K562 (cell line): Measurements from ENCODE around the gene GABRB1. TPM values are rescaled to one million over a fixed set of nuclear protein-coding genes. Genes with fewer than 3 reads are reported as not detected.

Experiments used
- ATAC-seq: fragments of 200-7000 bp; cut with Tn5 transposase; 3 replicates; pipeline ENCODE4 v1.9.1; 2020; ENCODE audit warnings: moderate library complexity
- BruUV-seq: library from RNA; stranded (reverse); fragments of 400-500 nt; replicated peaks from 2 replicates; lab custom pipeline; 2021; lab: Mats Ljungman, UMichigan
- CTCF ChIA-PET: fragments of 300-600 bp; formaldehyde crosslinking; extraction: SDS; loops from one replicate; lab custom pipeline; 2021; ENCODE audit warnings: low intra/inter-chr PET ratio; lab: Yijun Ruan, JAX
- POLR2A ChIA-PET: fragments of 300-600, 350-650 bp; sonication (Branson Sonifier 250); formaldehyde crosslinking; extraction: SDS; loops from one replicate; lab custom pipeline; 2021; ENCODE audit warnings: antibody characterized with exemption, inconsistent platforms; lab: Yijun Ruan, JAX
- DNase-seq, 4 experiments: peaks; one replicate each; pipeline versions ENCODE4 v3.0.0 to v3.0.0-alpha.2; 2011 to 2018; ENCODE audit warnings: low spot score in 3 of 4, mixed read lengths in 3 of 4; ENCODE audit errors: extremely low read depth in 1 of 4
- FAIRE-seq: peaks from 2 replicates; lab custom pipeline; 2011; peaks lifted over from hg19 to GRCh38; lab: Jason Lieb, UNC
- H2AFZ ChIP-seq: 2 replicates; pipeline ENCODE4 v1.6.0; 2011; ENCODE audit warnings: low read depth, low read length, control low read depth, inconsistent platforms
- H3K27ac ChIP-seq: fragments of 200-600 bp; 3 replicates; pipeline ENCODE4 v1.8.0; 2011; ENCODE audit warnings: low read depth, mild to moderate bottlenecking, control low read depth, inconsistent platforms, low read length, moderate library complexity, mixed read lengths; ENCODE audit errors: extremely low read depth
- H3K27me3 ChIP-seq, 2 experiments: fragments of 300-600 bp in 1 of 2; 2 replicates in 1 of 2; 3 replicates in 1 of 2; pipeline versions ENCODE4 v1.6.0 to v1.8.0; 2011; ENCODE audit warnings: inconsistent platforms in 2 of 2, low read length in 2 of 2, mild to moderate bottlenecking in 1 of 2, mixed read lengths in 1 of 2, moderate library complexity in 1 of 2; ENCODE audit not compliant: control insufficient read depth in 2 of 2, insufficient read depth in 2 of 2
- H3K36me3 ChIP-seq: fragments of 300-600 bp; 3 replicates; pipeline ENCODE4 v1.8.0; 2011; ENCODE audit warnings: mild to moderate bottlenecking, low read length, inconsistent platforms; ENCODE audit not compliant: control insufficient read depth, insufficient read depth
- H3K4me1 ChIP-seq, 2 experiments: fragments of 200-600 bp in 1 of 2; replicated peaks in 1 of 2; 2 replicates in 1 of 2; 3 replicates in 1 of 2; pipeline versions ENCODE4 v1.5.1 to v1.8.0; 2011; ENCODE audit warnings: inconsistent platforms in 2 of 2, low read length in 2 of 2, mild to moderate bottlenecking in 1 of 2, mixed read lengths in 1 of 2, moderate library complexity in 1 of 2; ENCODE audit not compliant: control insufficient read depth in 2 of 2, insufficient read depth in 2 of 2
- H3K4me2 ChIP-seq: 2 replicates; pipeline ENCODE4 v1.6.1; 2011; ENCODE audit warnings: low read length, control low read depth, inconsistent platforms, mixed read lengths; ENCODE audit not compliant: insufficient read depth
- H3K4me3 ChIP-seq: fragments of 200-600 bp; sonication (generic), shearing (Covaris generic); 2 replicates; pipeline ENCODE4 v1.5.1; 2016; ENCODE audit warnings: control low read depth, inconsistent platforms
- H3K79me2 ChIP-seq: fragments of 200-600 bp; 3 replicates; pipeline ENCODE4 v1.8.0; 2011; ENCODE audit warnings: low read length, inconsistent platforms; ENCODE audit not compliant: control insufficient read depth, insufficient read depth
- H3K9ac ChIP-seq, 2 experiments: 2 replicates each; pipeline versions ENCODE4 v1.6.0 to v1.6.1; 2011; ENCODE audit warnings: low read depth in 2 of 2, low read length in 2 of 2, control low read depth in 1 of 2, inconsistent platforms in 1 of 2, mild to moderate bottlenecking in 1 of 2, mixed read lengths in 1 of 2; ENCODE audit not compliant: insufficient read depth in 1 of 2
- H3K9me1 ChIP-seq: one replicate; pipeline ENCODE4 v1.6.0; 2011; ENCODE audit warnings: inconsistent platforms, mild to moderate bottlenecking, low read length, moderate library complexity; ENCODE audit not compliant: control insufficient read depth, insufficient read depth
- H3K9me3 ChIP-seq: replicated peaks from 2 replicates; pipeline ENCODE4 v1.5.1; 2011; ENCODE audit warnings: low read depth, low read length, inconsistent platforms; ENCODE audit not compliant: control insufficient read depth, insufficient read depth
- H4K20me1 ChIP-seq: replicated peaks from 2 replicates; pipeline ENCODE4 v1.6.1; 2011; ENCODE audit warnings: low read length, inconsistent platforms, mixed read lengths; ENCODE audit not compliant: control insufficient read depth, insufficient read depth
- ARID2 ChIP-seq: fragments of 450-650 bp; IDR thresholded peaks from 2 replicates; pipeline ENCODE4 v1.6.1; 2017; ENCODE audit warnings: antibody characterized with exemption, mild to moderate bottlenecking
- NFYB ChIP-seq: IDR thresholded peaks from 2 replicates; pipeline ENCODE4 v1.6.1; 2011; ENCODE audit warnings: mild to moderate bottlenecking, moderate library complexity; ENCODE audit not compliant: insufficient read length; ENCODE audit errors: extremely low read depth
- RUNX1 ChIP-seq: sonication (generic); IDR thresholded peaks from 2 replicates; pipeline ENCODE4 v1.6.1; 2016; ENCODE audit warnings: antibody characterized with exemption, low read depth
- U2AF2 ChIP-seq: fragments of 200-400 bp; formaldehyde crosslinking; optimal IDR thresholded peaks from 2 replicates; pipeline ENCODE3; 2017; ENCODE audit warnings: low read depth, mild to moderate bottlenecking, low read length
- WGBS: fragments of 100-300 bp; shearing (Covaris generic); methylation state at CpG from one replicate; pipeline ENCODE4 v1.1.6; 2016; ENCODE audit warnings: low coverage, mixed read lengths; ENCODE audit not compliant: insufficient coverage; ENCODE audit errors: missing lambda C conversion rate; 5-methylcytosine and 5-hydroxymethylcytosine counted together
- in situ Hi-C: fragments of 300-500 bp; cut with MboI; formaldehyde crosslinking; loops from 4 replicates; pipeline ENCODE4 v1.15.0; 2018; ENCODE audit warnings: inconsistent platforms, mixed read lengths
- intact Hi-C: fragments of 100-400 bp; cut with micrococcal nuclease; formaldehyde crosslinking; loops from 2 replicates; pipeline ENCODE4 v1.14.2; 2022
- polyA plus RNA-seq, 8 experiments: library from polyadenylated mRNA; depleted of rRNA in 4 of 8; stranded (reverse) in 5 of 8; unstranded in 3 of 8; fragments of >200 nt; fragmentation: Nextera tagmentation in 2 of 8; fragmentation: Illumina TruSeq in 1 of 8; extraction: Ambion mirVana in 2 of 8; extraction: Trizol in 1 of 8; gene quantifications; 2 replicates each; pipeline versions ENCODE4 v1.2.1 to v1.2.3, GENCODE V29; 2011 to 2014; ENCODE audit warnings: inconsistent platforms in 1 of 8, missing spikeins in 1 of 8
- total RNA-seq, 7 experiments: library from RNA; depleted of rRNA in 6 of 7; stranded (reverse); fragments of >200 nt in 6 of 7; fragmentation: Illumina TruSeq in 2 of 7; extraction: Trizol in 2 of 7; gene quantifications; 2 replicates each; pipeline versions ENCODE4 v1.2.1 to v1.2.3, GENCODE V29; 2011 to 2021; ENCODE audit warnings: low replicate concordance in 1 of 7
- TF ChIP-seq, protein P1 (sequence below): fragments of 450-650 bp; IDR thresholded peaks from 2 replicates; pipeline ENCODE4 v1.6.1; 2016; ENCODE audit warnings: antibody characterized with exemption
- TF ChIP-seq, protein P2 (sequence below): fragments of 200-400 bp; formaldehyde crosslinking; IDR thresholded peaks from 2 replicates; pipeline ENCODE4 v1.6.1; 2017; ENCODE audit warnings: mild to moderate bottlenecking, low read depth, low read length, moderate library complexity
- TF ChIP-seq, protein P3 (sequence below): sonication (generic); formaldehyde crosslinking; IDR thresholded peaks from 2 replicates; pipeline ENCODE4 v1.8.0; 2022; ENCODE audit warnings: mild to moderate bottlenecking, missing genetic modification reagents

Gene GABRB1
- total and polyA plus RNA-seq, 9 of the 15 experiments (the other 6 are each of a cell fraction or from before 2014, with no cell fraction given) = not detected

DNA sequence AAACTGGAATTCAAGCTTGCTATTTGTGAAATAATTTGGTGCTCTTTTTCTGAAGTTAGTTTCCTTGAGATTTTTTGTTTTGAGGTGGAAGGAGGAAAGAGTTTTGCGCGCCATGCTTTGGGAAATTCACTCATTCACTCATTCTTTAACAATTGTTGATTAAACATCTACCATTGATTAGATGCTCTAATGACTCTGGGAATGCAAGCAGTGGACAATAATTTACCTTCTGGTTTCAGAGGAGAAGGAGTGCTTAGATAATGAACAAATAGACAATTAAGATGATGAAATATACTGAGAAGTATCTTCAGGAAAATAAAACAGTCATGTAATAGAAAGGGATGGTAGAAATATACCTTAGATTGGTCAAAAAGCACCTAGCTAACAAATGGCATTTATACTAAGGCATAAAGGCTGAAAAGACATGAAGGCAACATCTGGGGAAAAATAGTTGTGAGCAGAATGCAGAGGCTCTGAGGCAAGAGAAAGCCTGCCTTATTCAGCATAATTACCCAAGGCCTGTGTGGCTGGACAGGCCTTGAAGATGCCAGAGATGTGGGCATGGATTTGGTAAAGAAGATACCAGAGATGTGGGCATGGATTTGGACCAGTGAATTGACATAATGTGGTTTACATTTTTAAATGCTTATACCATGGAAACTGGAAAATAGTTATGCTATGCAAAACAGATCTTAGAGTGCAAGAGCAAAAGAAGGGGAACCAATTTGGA, 434.9 kb downstream of the GABRB1 start:
- ATAC-seq = no peak
- POLR2A ChIA-PET = no interaction called here
- H3K4me2 ChIP-seq = no peak overlapping the region
- H3K9ac ChIP-seq = no peak overlapping the region
- no peaks in the 10 kb centered on the region for H3K27me3 ChIP-seq
- intact Hi-C loops = no loop called here
- no TSS peak for BruUV-seq
- CTCF ChIA-PET = no interaction called here
- no peak for FAIRE-seq
- H2AFZ ChIP-seq = no peak overlapping the region
- no peaks in the 10 kb centered on the region for H3K79me2 ChIP-seq
- no peaks in the 10 kb centered on the region for H4K20me1 ChIP-seq
- H3K36me3 ChIP-seq = no peaks in the 10 kb centered on the region
- no peak for DNase-seq
- no peak overlapping the region for H3K4me3 ChIP-seq
- H3K27ac ChIP-seq = no peak overlapping the region
- 8% methylated on average over 2 of the region's 2 CpGs for WGBS
- no peaks in the 10 kb centered on the region for H3K9me3 ChIP-seq
- H3K4me1 ChIP-seq = peaks cover 2 to 5% of the 10 kb centered on the region in 2 experiments; a peak in 3 of 5 replicates
- in situ Hi-C loops = no loop called here
- H3K9me1 ChIP-seq = no peaks in the 10 kb centered on the region
- TF ChIP-seq ARID2 = no peak
- TF ChIP-seq, protein P1, sequence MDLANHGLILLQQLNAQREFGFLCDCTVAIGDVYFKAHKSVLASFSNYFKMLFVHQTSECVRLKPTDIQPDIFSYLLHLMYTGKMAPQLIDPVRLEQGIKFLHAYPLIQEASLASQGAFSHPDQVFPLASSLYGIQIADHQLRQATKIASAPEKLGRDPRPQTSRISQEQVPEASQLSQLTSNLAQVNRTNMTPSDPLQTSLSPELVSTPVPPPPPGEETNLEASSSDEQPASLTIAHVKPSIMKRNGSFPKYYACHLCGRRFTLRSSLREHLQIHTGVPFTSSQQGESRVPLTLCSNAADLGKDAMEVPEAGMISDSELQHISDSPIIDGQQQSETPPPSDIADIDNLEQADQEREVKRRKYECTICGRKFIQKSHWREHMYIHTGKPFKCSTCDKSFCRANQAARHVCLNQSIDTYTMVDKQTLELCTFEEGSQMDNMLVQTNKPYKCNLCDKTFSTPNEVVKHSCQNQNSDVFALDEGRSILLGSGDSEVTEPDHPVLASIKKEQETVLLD = no peak
- no peak for TF ChIP-seq NFYB
- no peak for TF ChIP-seq RUNX1
- TF ChIP-seq, protein P2, sequence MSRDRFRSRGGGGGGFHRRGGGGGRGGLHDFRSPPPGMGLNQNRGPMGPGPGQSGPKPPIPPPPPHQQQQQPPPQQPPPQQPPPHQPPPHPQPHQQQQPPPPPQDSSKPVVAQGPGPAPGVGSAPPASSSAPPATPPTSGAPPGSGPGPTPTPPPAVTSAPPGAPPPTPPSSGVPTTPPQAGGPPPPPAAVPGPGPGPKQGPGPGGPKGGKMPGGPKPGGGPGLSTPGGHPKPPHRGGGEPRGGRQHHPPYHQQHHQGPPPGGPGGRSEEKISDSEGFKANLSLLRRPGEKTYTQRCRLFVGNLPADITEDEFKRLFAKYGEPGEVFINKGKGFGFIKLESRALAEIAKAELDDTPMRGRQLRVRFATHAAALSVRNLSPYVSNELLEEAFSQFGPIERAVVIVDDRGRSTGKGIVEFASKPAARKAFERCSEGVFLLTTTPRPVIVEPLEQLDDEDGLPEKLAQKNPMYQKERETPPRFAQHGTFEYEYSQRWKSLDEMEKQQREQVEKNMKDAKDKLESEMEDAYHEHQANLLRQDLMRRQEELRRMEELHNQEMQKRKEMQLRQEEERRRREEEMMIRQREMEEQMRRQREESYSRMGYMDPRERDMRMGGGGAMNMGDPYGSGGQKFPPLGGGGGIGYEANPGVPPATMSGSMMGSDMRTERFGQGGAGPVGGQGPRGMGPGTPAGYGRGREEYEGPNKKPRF = no peak
- no peak for TF ChIP-seq U2AF2
- TF ChIP-seq, protein P3, sequence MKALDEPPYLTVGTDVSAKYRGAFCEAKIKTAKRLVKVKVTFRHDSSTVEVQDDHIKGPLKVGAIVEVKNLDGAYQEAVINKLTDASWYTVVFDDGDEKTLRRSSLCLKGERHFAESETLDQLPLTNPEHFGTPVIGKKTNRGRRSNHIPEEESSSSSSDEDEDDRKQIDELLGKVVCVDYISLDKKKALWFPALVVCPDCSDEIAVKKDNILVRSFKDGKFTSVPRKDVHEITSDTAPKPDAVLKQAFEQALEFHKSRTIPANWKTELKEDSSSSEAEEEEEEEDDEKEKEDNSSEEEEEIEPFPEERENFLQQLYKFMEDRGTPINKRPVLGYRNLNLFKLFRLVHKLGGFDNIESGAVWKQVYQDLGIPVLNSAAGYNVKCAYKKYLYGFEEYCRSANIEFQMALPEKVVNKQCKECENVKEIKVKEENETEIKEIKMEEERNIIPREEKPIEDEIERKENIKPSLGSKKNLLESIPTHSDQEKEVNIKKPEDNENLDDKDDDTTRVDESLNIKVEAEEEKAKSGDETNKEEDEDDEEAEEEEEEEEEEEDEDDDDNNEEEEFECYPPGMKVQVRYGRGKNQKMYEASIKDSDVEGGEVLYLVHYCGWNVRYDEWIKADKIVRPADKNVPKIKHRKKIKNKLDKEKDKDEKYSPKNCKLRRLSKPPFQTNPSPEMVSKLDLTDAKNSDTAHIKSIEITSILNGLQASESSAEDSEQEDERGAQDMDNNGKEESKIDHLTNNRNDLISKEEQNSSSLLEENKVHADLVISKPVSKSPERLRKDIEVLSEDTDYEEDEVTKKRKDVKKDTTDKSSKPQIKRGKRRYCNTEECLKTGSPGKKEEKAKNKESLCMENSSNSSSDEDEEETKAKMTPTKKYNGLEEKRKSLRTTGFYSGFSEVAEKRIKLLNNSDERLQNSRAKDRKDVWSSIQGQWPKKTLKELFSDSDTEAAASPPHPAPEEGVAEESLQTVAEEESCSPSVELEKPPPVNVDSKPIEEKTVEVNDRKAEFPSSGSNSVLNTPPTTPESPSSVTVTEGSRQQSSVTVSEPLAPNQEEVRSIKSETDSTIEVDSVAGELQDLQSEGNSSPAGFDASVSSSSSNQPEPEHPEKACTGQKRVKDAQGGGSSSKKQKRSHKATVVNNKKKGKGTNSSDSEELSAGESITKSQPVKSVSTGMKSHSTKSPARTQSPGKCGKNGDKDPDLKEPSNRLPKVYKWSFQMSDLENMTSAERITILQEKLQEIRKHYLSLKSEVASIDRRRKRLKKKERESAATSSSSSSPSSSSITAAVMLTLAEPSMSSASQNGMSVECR = no peak
